ELF-1 (cell line): ENCODE results near the gene ABHD2.

ENCODE experiments used
- DNase-seq: peaks from one replicate; pipeline ENCODE4 v3.0.0-alpha.2; 2016; ENCODE audit warnings: low read depth, low spot score

The ABHD2 gene

GRCh38 chr15:89098281-89098680 lies 10.0 kb downstream of the ABHD2 start:
- no peak for DNase-seq

DNA sequence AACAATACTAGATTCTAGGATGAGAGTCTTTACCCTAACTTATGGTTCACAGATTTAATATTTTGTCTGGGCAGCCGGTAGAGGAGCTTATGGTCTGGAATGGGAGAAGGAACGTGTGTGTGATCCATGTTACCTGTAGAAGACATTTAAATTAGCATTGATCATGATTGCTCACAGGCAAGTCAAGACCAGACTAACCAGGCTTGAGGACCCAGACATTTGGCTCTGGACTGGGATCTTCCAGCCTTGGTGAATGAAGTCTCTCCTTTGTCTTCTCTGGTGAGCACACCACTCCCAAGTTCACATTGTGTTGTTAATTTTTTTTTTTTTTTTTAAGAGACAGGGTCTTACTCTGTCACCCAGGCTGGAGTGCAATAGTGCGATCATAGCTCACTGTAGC lies 11.7 kb downstream of the ABHD2 start:
- DNase-seq, result no peak

DNA sequence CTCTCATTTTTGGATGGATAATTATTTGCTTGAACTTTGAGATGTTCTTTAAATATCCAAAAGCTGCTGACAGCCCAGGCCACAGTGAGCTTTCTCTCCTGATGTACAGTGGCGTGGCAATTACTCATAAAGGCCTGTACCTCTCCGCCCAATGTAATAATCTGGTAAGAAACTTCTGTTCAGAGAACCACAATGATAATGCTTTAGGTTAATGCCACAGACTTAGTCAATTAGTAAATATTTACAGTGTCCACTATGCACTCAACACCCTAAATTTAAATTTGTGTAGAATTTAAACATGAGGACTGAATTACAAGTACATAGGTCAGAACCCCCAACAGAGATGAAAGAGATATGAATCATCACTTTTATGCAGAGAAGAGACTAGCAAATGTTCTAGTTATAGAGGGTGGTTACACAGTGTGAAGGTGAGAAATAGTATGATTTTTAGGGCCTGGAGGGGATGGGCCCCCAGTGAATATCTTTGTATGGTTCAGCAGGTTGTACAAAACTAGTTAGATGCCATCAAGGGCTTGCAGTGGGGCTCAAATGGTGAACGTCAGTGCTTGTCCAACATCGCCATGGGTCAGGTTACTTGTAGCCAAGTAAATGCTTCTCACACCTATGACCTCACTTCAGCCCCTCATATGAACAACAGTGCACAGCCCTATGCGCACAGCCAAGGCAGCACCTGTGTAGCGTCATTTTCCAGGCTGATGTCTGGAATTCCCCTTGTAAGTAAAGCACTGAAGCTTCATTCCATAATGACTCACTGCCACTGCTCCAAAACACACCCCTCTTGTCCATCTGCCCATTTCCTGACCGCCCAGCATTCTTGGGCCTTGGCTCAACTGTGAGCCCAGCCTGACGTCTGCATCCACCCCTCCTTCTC lies 13.3 kb downstream of the ABHD2 start:
- peak; percentile 64 for DNase-seq

GRCh38 chr15:89103481-89104171 lies 15.4 kb downstream of the ABHD2 start:
- DNase-seq, result no peak

DNA sequence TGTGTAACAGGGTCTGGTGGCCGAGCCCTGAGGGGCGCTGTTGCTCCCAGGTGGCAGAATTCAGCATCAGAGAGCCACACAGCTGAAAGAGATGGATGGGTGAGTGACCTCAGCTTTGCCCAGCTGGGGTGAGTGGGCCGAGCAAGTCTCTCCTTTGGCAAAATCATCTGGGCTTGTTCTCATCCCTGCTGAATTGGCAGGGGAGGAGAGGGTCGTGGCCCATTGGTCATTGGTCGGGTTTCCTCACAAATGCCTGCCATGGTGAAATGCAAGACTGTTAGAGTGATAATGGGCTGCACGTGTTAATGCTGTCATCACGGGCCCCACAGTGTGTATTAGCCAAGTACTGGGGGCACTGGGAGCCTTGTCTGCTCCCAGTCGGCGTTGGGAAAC lies 15.9 kb downstream of the ABHD2 start:
- DNase-seq, result no peak

- DNase-seq, result no peak
Measured at GRCh38 chr15:89105147-89105546, 16.9 kb downstream of the ABHD2 start.

GRCh38 chr15:89106200-89106599 lies 17.9 kb downstream of the ABHD2 start:
- no peak for DNase-seq

DNA sequence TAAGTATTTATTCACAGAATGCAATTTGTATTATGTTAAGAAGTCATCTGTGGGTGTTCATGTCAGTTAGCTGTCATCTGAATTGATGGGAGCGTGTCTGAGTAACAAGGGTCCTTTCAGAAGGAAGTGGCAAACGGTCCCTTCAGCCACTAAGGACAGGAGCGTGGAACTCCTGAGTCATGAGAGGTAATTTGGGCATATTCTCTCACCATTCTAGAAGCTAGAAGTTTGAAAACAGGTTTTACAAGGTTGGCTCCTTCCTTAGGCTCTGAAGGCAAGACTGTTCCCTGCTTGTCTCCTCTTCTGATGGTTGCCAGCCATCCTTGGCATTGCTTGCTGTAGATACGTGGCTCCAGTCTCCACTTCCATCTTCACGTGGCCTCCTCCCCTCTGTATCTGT lies 19.7 kb downstream of the ABHD2 start:
- peak; percentile 18 for DNase-seq

DNA sequence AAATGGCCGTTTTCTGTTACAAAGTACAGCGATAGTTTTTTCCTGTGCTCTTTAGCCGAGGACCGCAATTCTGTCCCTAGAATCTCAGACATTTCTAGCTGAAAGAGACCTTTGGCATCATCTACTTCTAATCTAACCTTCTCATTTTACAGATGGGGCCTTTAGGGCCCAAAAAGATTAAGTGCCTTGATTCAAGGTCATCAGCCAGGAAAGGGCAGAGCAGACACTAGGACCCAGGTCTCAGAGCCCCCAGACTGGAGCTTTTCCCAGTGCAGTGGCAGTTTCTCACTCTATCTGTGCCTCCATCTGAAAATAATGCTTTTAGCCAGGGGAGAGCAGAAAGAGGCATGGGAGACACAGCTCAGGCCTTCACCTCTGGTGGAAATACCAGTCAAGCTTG lies 20.6 kb downstream of the ABHD2 start:
- DNase-seq, result no peak

GRCh38 chr15:89109238-89109637 lies 21.0 kb downstream of the ABHD2 start:
- no peak for DNase-seq

- DNase-seq, result no peak
Measured at GRCh38 chr15:89110060-89110459, 21.8 kb downstream of the ABHD2 start.

DNA sequence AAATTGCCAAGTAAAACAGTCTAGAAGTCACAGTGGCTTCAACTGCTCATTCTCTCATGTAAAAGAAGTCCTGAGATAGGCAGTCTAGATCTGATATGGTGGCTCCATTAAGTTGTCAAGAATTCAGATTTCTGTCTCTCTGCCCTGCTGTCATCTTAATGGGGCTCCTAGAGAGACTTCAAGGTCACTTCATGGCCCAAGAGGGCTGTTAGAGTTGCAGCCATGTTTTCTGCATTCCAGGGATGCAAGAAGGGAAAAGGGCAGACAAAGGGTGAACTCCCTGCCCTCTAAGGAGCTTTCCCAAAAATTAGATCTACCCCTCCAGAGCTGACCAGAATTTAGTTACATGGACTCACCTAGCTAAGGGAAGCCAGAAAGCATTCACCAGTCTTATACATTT lies 23.1 kb downstream of the ABHD2 start:
- DNase-seq, result no peak

DNA sequence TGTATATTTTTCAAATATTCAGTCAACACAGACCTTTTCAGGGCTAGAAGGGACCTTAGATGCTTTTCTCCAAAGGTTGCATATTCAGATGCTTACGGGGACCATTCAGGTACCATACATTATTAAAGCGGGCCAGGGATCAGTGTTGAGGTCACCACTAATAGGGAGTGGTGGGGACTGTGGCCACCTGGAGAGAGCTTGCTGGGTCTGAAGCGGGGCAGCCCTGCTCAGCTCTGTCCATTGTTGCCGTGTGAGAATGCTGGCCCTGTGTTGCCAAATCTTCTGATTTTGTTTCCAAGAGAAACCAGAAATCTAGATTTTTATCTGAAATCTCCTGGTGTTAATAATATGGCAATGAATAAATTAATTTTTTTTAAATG lies 23.7 kb downstream of the ABHD2 start:
- no peak for DNase-seq

DNA sequence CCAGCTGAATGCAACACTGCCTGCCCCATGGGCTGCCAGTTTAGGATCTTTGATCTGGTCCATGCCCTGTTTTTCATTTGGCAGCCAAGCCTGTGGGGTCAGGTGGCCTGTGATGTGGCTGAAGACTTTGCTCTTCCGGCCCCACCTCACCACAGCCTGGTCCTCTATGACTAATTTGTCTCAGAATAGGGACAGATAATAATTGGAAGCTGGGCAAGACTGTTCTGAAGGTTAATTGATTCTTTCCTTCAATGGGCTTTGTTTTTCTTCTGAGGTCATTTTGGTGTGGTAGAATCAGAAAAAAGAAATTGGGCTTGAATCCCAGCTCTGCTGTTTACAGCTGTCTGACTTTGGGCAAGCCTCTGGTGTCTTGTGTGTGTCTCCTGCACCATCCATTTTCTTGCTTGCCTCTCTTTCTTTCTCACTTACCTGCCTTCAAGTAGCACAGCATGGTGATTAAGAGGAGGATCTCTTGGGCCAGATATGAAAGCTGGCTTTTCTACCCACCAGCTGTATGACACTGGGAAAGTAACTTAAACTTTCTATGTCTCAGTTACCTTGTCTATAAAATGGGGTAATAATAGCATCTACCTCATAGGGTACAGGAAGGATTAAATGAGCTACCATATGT lies 24.2 kb downstream of the ABHD2 start:
- DNase-seq, result no peak

- DNase-seq, result no peak
Measured at GRCh38 chr15:89113296-89114024, 25.2 kb downstream of the ABHD2 start.

- no peak for DNase-seq
Measured at GRCh38 chr15:89114990-89115389, 26.7 kb downstream of the ABHD2 start.

DNA sequence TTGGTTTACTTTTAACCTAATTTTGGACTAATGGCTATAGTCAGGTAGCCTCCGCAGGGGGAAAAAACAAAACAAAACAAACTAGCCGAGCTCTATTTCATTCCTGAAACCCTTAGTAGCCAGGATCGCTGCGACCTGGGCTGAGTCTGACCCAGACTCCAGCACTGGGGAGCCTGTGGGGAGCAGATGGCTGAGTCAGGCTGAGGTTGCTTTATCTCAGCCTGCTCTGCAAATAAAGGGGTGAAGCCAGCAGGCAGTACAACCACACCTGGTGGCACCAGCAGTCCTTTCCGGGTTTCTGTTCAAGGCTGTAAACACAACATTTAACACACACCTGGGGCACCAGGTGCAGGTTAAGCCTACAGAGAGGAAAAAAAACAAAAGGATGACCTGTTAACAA lies 27.3 kb downstream of the ABHD2 start:
- DNase-seq, result no peak

DNA sequence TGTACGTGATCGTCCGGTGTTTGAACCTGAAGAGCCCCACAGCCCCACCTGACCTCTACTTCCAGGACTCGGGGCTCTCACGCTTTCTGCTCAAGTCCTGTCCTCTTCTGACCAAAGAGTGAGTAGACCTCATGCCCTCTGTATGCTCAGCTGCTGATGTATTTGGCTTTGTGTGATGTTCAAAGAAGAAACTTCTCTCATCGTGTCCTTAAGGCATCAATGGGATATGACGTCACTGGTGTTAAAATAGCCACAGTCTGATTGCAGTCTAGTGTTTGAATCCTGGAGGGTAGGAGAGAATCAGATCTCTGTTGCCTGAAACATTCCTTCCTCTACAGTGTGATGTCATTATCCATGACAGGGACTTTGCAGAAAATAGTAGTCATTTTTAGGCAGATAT lies 28.1 kb downstream of the ABHD2 start:
- no peak for DNase-seq

DNA sequence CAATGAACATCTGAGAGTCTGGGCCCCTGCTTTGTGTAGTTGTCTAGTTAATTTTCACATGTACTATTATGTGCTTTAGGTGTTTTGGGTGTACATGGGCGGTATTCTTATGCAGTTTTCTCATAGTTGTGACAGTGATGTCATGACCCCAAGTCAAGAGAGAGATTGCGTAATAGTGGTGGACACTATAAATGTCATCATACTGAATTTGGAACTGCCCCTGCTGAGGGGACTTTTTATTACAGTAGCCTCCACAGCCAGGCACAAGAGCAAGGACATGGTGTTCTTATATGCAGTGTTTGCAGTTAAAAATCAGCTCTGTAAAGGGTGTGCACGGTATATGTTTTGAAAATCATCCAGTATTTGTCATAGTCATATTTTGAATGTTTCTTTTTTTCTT lies 29.5 kb downstream of the ABHD2 start:
- DNase-seq, result no peak

- no peak for DNase-seq
Measured at GRCh38 chr15:89118481-89118989, 30.3 kb downstream of the ABHD2 start.

DNA sequence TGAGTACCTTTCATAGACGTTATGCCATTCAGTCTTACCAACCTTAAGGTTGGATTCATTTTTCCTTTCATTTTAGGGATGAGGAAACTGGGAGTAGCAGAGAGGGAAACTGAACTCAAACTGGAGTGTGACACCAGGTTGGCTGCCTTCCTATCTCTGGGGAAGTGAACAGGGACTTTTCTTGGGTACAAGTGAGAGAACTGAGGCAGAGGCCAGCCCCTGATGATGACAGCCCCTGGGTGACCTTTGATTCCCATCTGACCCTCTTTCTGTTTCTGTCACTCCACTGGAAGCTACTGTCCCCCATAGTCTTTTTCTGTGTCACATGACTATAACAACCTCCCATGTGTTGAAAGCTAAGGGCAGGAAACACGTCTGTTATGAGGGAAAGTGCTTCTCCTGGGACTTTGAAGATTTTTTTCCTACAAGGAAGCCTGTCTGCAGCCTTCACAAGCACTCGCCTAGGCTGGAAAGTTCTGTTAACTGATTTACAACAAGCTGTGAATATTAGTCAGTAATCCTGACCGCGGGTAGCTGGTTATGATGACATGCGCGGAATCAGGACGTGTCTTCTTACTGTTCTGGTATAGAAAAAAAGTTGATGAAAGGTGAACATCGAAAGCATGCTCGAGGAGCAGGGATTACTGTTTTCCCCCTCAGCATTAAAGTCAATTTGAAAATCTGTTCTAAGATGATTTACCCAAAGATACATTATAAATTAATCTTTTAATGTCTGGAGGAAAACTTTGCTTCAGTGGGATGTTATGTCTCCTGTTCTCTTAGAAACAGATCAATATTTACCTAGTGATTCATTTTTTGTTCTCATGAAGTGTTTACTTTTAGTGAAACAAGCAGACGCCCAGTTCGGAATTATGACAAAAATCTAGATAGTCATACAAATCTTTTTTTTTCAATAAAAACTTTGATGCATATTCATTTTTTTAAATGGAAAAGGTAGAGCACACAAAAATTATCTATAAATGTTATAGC lies 31.5 kb downstream of the ABHD2 start:
- DNase-seq, result no peak
